HG02973 (cell line): ENCODE data around the gene KCNJ12.

Source experiments
- ATAC-seq: cut with Tn5 transposase; IDR thresholded peaks from one replicate; pipeline ENCODE4 v1.9.1; 2021; ENCODE audit warnings: moderate library complexity; ENCODE audit not compliant: unreplicated experiment

The KCNJ12 gene

GRCh38 chr17:21463779-21464407 lies 87.7 kb downstream of the KCNJ12 start:
- no peak for ATAC-seq

GRCh38 chr17:21464611-21465021 lies 88.5 kb downstream of the KCNJ12 start:
- no peak for ATAC-seq

- no peak for ATAC-seq
Measured at GRCh38 chr17:21466550-21466949, 90.4 kb downstream of the KCNJ12 start.

GRCh38 chr17:21467196-21467595 lies 91.0 kb downstream of the KCNJ12 start:
- ATAC-seq = no peak

- ATAC-seq = no peak
Measured at GRCh38 chr17:21467739-21468490, 91.8 kb downstream of the KCNJ12 start.
